Daoy (cell line): Measurements from ENCODE around the gene CMIP. TPM values are rescaled to one million over a fixed set of nuclear protein-coding genes. Genes with fewer than 3 reads are reported as not detected.
"Not testable (repeated sequence)": the region's sequence is repeated elsewhere in the genome, so short reads cannot be mapped to it uniquely, and the experiment has no call there.

ENCODE experiments used
- DNase-seq: peaks from one replicate; pipeline ENCODE4 v3.0.0-alpha.2; 2015; ENCODE audit warnings: low read depth
- total RNA-seq: library from RNA; depleted of rRNA; stranded (reverse); fragments of >200 nt; shearing (Covaris generic); gene quantifications from 2 replicates; pipeline ENCODE4 v1.2.3, GENCODE V29; 2014; rRNA removed

Gene CMIP
- total RNA-seq, 1 experiment from 2014 or later = 5.6 TPM

DNA sequence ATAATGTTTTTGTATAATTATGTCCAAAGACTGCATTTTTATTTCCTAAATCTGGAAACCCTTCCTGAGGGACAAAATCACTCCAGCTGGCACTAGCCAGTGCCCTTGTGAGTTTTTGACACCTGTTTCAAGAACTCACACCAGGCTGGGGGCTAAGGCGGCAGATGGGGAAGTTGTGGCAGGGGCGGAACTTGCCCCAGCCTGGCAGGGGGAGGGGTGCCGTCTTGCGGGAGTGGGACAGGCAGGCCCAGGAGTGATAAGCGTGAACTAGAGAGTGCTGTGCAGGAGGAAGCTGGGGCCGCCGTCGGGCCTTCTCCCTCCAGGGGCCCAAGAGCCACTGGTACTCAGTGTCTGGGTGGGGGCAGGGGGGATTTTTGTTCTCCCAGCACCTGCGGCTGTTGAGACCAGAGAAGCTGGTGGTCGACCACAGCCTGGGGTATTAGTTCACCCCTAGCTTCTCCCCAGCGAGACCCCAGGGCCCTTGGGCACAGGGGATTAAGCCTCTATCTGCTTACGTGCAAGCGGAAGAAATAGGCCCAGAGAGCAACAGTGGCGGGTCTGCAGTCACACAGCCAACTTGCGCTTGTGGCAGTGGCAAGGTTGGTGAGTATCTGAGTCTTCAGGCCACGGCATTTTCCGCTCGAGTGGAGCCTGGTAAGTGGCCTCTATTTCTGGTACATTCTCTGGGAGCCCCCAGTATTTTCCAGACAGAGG is 294.3 kb downstream of the CMIP start:
- DNase-seq = no peak

DNA sequence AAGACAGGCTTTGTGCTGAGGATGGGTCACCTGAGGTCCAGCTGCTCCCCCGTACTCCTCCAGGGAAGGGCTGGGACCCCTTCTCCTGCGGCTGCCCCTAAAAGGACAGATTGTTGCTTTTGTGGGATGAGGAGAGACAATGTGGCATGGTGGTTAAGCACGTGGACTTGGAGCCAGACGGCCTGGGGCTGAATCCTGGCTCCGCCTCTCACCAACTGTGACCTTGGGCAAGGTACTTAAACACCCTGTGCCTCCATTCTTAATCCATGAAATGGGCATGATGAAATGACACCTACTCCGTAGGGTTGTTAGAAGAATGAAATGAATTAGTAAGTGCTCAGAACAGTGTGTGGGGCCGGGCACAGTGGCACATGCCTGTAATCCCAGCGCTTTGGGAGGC is 294.9 kb downstream of the CMIP start:
- DNase-seq = no peak

DNA sequence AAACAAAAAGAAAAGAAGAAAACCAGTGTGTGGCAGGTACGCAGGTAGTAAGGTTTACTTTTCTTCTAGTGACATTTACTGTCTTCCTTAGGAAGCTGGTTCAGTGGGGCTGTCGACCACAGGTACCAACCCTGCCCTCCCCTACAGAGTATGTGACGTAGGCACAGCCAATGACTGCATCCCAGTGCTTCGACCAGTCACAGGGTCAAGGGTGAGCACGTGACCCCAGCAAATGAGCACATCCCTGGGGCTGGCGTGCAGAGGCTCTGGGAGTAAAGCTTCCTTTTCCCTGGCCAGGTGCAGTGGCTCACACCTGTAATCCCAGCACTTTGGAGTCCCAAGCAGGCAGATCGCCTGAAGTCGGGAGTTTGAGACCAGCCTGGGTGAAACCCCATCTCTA is 295.6 kb downstream of the CMIP start:
- peak; percentile 30 for DNase-seq

DNA sequence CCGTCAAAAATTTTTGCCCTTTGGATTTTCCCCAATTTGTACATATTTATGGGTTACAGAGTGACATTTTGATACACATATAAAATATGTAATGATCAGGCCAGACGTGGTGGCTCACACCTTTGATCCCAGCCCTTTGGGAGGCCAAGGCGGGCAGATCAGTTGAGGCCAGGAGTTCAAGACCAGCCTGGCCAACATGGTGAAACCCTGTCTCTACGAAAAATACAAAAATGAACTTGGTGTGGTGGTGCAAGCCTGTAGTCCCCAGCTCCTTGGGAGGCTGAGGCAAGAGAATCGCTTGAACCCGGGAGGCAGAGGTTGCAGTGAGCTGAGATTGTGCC is 296.8 kb downstream of the CMIP start:
- not testable (repeated sequence) for DNase-seq

DNA sequence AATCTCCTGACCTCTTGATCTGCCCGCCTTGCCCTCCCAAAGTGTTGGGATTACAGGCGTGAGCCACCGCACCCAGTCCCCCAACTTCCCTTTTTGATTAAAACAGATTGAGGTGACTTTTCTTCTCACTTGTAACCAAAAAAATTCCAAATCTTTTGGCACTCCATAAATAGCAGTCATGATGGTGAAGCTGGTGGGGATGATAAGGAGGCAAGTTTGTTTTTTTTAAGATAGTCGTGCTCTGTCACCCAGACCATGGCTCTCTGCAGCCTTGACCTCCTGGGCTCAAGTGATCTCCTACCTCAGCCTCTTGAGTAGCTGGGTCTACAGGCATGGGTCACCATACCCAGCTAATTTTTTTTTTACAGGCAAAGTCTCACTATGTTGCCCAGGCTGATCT is 299.8 kb downstream of the CMIP start:
- DNase-seq = no peak

DNA sequence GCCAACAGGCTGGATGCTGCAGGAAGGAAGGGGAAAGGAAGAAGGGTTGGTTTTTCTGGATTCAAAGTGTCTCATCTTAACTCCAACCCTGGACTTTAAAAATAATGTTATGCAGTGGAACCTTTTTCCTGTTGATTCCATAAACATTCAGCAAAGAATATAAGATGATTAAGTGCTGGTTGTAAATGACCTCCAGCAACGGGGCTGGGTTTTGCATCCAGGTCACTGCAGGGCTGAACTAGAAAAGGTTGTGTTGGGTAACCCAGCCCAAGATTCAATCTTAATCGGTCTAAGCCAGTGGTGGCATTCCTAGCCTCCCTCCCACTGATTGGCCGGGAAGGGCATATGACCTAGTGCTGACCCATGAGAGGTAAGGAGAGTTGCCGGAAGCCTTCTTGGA is 300.3 kb downstream of the CMIP start:
- DNase-seq = no peak

DNA sequence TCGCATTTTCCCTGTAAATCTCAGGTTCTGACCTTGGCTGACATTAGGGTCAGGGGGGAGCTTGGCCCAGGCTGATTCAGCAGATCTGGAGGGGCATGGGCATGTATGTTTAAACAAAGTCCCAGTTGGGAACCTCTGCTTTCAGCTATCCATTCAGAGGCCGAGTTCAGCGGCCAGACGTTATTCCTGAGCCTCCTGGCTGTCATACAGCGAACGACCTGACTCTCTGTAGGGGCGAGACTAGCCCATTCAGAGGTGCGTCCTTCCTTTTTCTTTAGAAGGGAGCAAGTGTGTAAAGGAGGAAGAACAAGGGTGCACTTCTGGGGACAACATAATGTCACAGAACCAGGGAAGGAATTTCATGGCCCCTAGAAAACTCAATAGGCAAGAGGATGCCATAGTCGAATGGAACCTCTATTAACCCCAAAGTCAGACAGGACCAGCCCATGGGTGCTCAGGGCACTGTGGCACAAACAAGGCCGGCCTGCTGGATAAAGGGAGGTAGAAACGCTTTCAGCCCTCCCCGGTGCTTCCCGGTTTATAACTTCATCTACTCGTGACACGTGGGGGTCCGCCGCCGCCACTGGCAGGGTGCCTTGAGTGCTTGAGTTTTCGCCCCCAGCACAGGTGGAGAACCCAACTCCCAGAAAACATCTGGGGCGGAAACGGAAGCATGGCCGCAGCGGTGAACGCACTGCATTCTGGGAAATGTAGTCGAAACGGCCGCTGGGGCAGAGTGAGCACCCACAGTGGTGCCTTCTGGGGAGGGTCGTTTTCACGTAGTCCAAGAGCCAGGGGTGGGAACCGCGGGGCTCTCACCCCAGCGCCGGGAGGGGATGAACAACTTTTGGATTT is 301.3 kb downstream of the CMIP start:
- peak; percentile 59 for DNase-seq

DNA sequence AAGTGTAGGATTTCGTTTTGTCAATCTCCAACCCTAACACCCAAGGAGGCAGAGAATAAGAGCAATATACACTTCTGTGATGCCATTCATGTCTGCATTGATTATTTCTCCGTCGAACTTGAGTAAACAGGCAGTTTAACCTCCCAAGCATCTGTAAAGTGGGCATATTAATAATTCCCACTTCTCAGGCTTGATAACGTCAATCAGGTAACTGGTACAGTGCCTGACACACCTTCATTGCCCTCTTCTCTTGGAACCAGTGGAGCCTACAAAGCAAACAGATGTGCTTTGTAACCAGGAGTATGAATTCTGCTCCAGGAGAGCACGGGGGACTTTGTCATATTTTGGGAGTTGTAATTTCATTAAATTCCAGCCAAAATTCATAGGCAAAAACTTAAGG is 302.0 kb downstream of the CMIP start:
- DNase-seq = no peak

DNA sequence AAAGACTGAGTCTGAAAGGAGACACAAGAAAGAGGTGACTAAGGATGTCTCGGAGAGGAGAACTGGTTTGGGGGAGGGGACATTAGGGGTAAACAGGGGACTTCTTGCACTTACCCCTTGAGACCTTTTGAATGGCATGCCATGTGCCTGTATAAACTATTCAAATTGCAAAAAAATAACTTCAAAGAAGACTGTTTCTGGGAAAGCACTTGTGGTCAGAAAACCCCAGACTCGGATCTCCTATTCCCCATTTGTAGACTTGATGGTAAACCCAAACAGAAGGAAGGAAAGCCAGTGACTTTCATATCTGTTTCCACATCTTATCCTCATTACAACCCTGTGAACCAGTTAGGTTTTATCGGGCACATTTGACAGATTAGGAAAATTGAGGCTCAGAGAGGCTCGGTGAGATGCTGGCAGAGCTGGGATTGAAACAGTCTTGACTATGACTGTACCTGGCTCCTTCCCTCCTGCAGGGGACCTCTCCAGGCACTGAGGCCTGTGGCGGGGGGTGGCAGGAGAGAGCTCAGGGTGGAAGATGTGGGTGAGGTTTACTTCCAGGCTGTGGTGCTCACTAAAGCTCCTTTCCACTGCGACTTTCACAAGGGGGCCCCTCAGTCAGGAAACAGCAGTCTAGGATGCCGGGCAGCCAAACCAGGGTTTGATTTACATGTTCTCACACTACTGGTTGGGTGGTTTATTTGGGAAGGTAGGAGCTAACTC is 304.0 kb downstream of the CMIP start:
- no peak for DNase-seq

DNA sequence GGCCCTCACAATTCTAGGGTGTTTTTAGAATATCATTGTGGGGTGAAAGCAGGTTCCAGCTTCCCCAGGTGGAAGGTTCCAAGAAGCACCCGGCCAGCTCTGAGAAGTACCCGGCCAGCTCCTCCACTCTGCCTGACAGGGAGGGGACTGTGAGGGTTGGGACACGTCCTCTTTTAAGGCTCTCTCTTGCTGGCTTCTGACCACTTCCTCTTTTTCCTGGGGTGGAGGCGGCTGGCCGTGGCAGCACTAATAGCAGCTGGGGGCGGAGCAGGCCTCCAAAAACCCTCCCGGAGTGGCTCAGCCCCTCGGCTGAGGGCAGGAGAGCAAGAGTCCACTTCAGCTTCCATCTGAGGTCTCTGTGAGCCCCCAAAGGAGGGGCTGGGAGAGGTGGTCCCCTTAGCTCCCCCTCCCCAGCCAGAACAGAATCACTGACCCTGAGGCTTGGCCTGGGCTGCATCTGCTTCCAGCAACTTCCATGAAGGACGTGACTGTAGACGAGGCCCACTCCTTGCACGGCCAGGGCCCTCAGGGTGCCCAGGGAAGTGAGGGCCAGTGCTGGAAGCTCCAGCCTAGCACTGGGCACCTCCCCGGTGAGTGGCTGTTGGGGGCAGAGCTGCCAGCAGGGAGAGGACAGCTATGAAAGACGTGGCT is 307.7 kb downstream of the CMIP start:
- DNase-seq = peak; percentile 43

DNA sequence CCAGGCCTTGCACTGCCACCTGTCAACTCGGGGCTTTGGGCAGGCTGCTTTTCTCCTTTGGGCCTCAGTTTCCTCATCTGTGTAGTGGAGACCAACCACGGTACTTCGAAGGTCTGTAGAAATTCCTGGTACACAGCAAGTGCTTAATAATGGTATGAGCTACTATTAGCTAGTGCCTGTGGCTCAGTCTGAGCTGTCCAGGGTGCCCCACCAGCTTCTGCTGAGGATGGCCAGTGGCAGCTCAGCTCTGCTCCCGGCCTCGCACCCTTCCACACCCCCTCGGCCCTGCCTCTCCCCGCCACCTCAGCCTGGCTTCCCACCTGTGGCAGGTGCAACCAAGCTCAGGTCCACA is 308.2 kb downstream of the CMIP start:
- no peak for DNase-seq

DNA sequence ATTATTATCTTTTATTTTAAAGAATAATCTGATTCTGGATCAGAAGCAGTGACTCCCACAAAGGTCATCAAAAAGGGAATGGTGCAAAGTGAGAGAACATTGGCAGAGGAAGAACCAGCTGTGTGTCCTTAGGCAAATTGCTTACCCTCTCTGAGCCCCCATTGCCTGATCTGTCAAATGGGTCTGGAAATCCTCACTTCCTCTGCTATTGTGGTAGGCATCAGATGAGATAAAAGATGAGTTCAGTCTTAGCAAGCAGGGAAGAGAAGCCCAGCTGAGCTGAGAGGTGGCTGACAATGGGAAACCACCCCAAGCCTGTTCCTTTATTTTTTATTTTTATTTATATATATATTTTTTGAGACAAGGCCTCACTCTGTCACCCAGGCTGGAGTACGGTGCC is 310.2 kb downstream of the CMIP start:
- no peak for DNase-seq

DNA sequence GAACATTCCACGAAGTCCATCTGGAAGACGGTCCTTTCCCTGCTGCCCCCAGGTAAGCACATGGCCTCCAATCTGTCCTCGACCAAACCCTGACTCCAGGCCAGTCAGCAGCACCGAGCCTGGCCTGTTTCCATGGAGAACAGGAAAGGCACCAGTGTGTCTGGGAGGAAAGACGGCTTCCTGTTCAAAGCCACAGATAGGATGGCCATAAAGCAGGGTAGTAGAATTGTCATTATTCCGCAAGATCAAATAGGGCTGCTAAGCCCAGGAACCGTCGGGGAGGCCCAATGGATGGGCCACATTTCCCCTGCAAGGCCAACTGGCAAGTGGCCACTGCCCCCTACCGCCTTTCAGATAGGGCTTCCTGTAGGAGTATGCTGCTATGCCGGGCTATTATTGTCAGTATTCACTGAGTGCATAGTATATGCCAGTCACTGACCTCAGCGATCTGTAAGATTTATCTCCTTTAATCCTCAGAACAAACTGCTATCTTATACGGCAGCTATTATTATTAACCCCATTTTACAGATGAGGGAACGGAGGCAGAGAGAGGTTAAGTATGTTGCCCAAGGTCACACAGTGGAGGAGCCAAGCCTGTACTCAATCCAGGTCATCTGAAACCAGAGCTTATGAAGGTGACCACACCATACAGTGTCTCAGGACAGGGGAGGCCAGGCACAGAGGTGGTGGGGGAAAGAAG is 311.5 kb downstream of the CMIP start:
- DNase-seq = no peak

DNA sequence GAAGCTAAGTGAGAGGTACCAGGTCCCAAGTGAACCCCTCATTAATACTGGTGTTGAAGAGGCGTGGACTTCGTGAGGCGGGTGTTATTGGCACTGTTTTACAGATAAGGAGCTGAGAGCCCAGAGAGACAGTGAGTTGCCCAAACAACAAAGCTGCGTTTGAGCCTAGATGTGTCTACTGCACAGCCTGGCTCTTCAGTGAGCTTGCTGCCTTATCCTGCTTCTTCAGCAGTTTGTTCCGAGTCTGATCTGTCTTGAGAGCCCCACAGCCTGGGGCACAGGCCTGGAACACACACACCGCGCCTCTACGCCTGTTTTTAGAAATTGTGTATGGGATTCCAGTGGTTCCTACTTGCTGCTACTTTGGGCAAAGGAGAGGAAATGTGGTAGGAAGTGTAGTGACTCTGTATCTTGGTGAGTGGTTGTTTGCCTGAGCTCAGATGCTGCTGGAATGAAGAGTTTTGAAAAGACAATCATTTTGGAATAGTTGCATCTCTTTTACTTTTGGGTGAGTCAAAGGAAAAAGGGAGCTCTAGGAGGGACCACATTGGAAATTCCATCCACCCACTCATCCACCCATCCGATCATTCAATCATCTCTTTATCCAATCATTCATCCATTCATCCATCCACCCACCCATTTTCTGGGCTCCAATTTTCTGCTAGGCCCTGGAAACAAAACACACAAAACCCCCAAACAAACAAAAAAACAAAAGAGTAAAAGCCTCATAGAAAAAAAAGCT is 312.2 kb downstream of the CMIP start:
- DNase-seq = no peak

DNA sequence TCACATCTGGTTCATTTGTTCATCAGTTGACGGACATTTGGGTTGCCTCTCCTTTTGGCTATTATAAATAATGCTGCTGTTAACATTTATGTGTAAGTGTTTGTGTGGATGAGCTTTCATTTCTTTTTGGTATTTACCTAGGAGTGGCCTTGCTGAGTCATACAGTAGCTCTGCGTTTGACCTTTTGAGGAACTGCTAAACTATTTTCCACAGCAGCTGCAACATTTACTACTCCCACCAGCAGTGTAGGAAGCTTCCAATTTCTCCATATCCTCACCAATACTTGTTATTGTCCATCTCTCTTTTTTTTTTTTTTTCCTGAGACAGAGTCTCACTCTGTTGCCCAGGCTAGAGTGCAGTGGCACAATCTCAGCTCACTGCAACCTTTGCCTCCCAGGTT is 313.8 kb downstream of the CMIP start:
- DNase-seq = no peak

Other genes with a start within 250 kb of the CMIP start
- gene BCO1, start 206.1 kb upstream of the CMIP start, total RNA-seq = not detected in 2 replicates
- 8.8 and 12.4 TPM in 2 replicates for gene GAN, start 129.8 kb upstream of the CMIP start, total RNA-seq